Measurements from ENCODE around the gene WDR43.

Gene WDR43

GRCh38 chr2:28972778-28973335, 78.4 kb downstream of the WDR43 start:
- Histone ChIP-seq H3K79me1 (ENCODE audit: low read length) (no peaks in the 10 kb centered on the region), H2BK12ac (ENCODE audit: low read length) (no peak overlapping the region), H2AFZ (ENCODE audit: insufficient read depth, low read length, poor library complexity) (no peak overlapping the region), H3K18ac (ENCODE audit: low read length) (no peak overlapping the region), H2BK5ac (ENCODE audit: low read depth, low read length, poor library complexity) (no peak overlapping the region), H2BK120ac (ENCODE audit: insufficient read depth, low read length, poor library complexity) (no peak overlapping the region), H2AK5ac (ENCODE audit: low read length) (no peak overlapping the region), H3K9ac (ENCODE audit: low read length) (no peak overlapping the region), H4K91ac (ENCODE audit: low read depth, low read length) (no peak overlapping the region), H4K12ac (ENCODE audit: low read depth, low read length) (no peak overlapping the region), H4K8ac (ENCODE audit: low read depth, low read length) (no peak overlapping the region), H3K14ac (ENCODE audit: low read length) (no peak overlapping the region), H3K4me3 (ENCODE audit: low read depth, low read length) (no peak overlapping the region), H3K4ac (ENCODE audit: low read depth, low read length) (no peak overlapping the region), H3K23ac (ENCODE audit: low read length) (no peak overlapping the region), H3K9me3 (ENCODE audit: insufficient read depth, low read depth, low read length) (no peaks in the 10 kb centered on the region), H3K36me3 (ENCODE audit: control insufficient read depth in 1 of 2, insufficient read depth in 2 of 2, low read length in 2 of 2) (no peaks in the 10 kb centered on the region), H3K4me1 (ENCODE audit: control insufficient read depth in 1 of 2, insufficient read depth in 2 of 2, low read length in 2 of 2) (peaks cover 4 to 8% of the 10 kb centered on the region in 2 experiments), H3K27me3 (ENCODE audit: insufficient read depth, low read length) (no peaks in the 10 kb centered on the region), H3K27ac (ENCODE audit: low read depth, low read length) (no peak overlapping the region), H3K4me2 (ENCODE audit: low read length) (no peak overlapping the region), H3K79me2 (ENCODE audit: control insufficient read depth, insufficient read depth, low read length, poor library complexity) (no peaks in the 10 kb centered on the region)
- peak; percentile 50 to 72 for DNase-seq
- no CpG with 5 or more reads among the region's 6 CpGs for WGBS (ENCODE audit: extremely low coverage, insufficient coverage, insufficient read length)

- H2BK120ac ChIP-seq (ENCODE audit: insufficient read depth, low read length, poor library complexity) = no peak overlapping the region
- no peak overlapping the region for H3K4me3 ChIP-seq (ENCODE audit: low read depth, low read length)
- no peaks in the 10 kb centered on the region for H3K27me3 ChIP-seq (ENCODE audit: insufficient read depth, low read length)
- no peak overlapping the region for H3K23ac ChIP-seq (ENCODE audit: low read length)
- H2BK12ac ChIP-seq (ENCODE audit: low read length) = no peak overlapping the region
- no peak overlapping the region for H2AFZ ChIP-seq (ENCODE audit: insufficient read depth, low read length, poor library complexity)
- H3K9ac ChIP-seq (ENCODE audit: low read length) = no peak overlapping the region
- H3K4ac ChIP-seq (ENCODE audit: low read depth, low read length) = no peak overlapping the region
- no peak for DNase-seq
- H3K4me2 ChIP-seq (ENCODE audit: low read length) = no peak overlapping the region
- no peaks in the 10 kb centered on the region for H3K9me3 ChIP-seq (ENCODE audit: insufficient read depth, low read depth, low read length)
- H3K79me2 ChIP-seq (ENCODE audit: control insufficient read depth, insufficient read depth, low read length, poor library complexity) = no peaks in the 10 kb centered on the region
- H4K12ac ChIP-seq (ENCODE audit: low read depth, low read length) = no peak overlapping the region
- no peak overlapping the region for H4K91ac ChIP-seq (ENCODE audit: low read depth, low read length)
- no peak overlapping the region for H3K18ac ChIP-seq (ENCODE audit: low read length)
- H3K14ac ChIP-seq (ENCODE audit: low read length) = no peak overlapping the region
- no peak overlapping the region for H2BK5ac ChIP-seq (ENCODE audit: low read depth, low read length, poor library complexity)
- no CpG with 5 or more reads among the region's 4 CpGs for WGBS (ENCODE audit: extremely low coverage, insufficient coverage, insufficient read length)
- H2AK5ac ChIP-seq (ENCODE audit: low read length) = no peak overlapping the region
- no peak overlapping the region for H4K8ac ChIP-seq (ENCODE audit: low read depth, low read length)
- H3K79me1 ChIP-seq (ENCODE audit: low read length) = no peaks in the 10 kb centered on the region
- no peaks in the 10 kb centered on the region for H3K36me3 ChIP-seq (ENCODE audit: control insufficient read depth in 1 of 2, insufficient read depth in 2 of 2, low read length in 2 of 2)
- H3K4me1 ChIP-seq (ENCODE audit: control insufficient read depth in 1 of 2, insufficient read depth in 2 of 2, low read length in 2 of 2) = peaks cover 4 to 8% of the 10 kb centered on the region in 2 experiments
- no peak overlapping the region for H3K27ac ChIP-seq (ENCODE audit: low read depth, low read length)
Measured at GRCh38 chr2:28974252-28974651, 79.8 kb downstream of the WDR43 start.

- H3K9ac ChIP-seq (ENCODE audit: low read length) = no peak overlapping the region
- H4K8ac ChIP-seq (ENCODE audit: low read depth, low read length) = no peak overlapping the region
- H3K27ac ChIP-seq (ENCODE audit: low read depth, low read length) = no peak overlapping the region
- no peak overlapping the region for H2BK12ac ChIP-seq (ENCODE audit: low read length)
- no peak overlapping the region for H4K91ac ChIP-seq (ENCODE audit: low read depth, low read length)
- no peak overlapping the region for H2AFZ ChIP-seq (ENCODE audit: insufficient read depth, low read length, poor library complexity)
- no peak overlapping the region for H2BK5ac ChIP-seq (ENCODE audit: low read depth, low read length, poor library complexity)
- no peaks in the 10 kb centered on the region for H3K79me2 ChIP-seq (ENCODE audit: control insufficient read depth, insufficient read depth, low read length, poor library complexity)
- no peak overlapping the region for H2BK120ac ChIP-seq (ENCODE audit: insufficient read depth, low read length, poor library complexity)
- no peaks in the 10 kb centered on the region for H3K9me3 ChIP-seq (ENCODE audit: insufficient read depth, low read depth, low read length)
- H3K27me3 ChIP-seq (ENCODE audit: insufficient read depth, low read length) = no peaks in the 10 kb centered on the region
- WGBS (ENCODE audit: extremely low coverage, insufficient coverage, insufficient read length) = no CpG with 5 or more reads among the region's 1 CpG
- DNase-seq = peak; percentile 85 to 93
- no peak overlapping the region for H4K12ac ChIP-seq (ENCODE audit: low read depth, low read length)
- H3K4me1 ChIP-seq (ENCODE audit: control insufficient read depth in 1 of 2, insufficient read depth in 2 of 2, low read length in 2 of 2) = peaks cover 4 to 8% of the 10 kb centered on the region in 2 experiments
- no peak overlapping the region for H3K4me2 ChIP-seq (ENCODE audit: low read length)
- no peak overlapping the region for H3K4me3 ChIP-seq (ENCODE audit: low read depth, low read length)
- H2AK5ac ChIP-seq (ENCODE audit: low read length) = no peak overlapping the region
- no peak overlapping the region for H3K18ac ChIP-seq (ENCODE audit: low read length)
- H3K4ac ChIP-seq (ENCODE audit: low read depth, low read length) = no peak overlapping the region
- H3K36me3 ChIP-seq (ENCODE audit: control insufficient read depth in 1 of 2, insufficient read depth in 2 of 2, low read length in 2 of 2) = no peaks in the 10 kb centered on the region
- no peak overlapping the region for H3K23ac ChIP-seq (ENCODE audit: low read length)
- H3K14ac ChIP-seq (ENCODE audit: low read length) = no peak overlapping the region
- H3K79me1 ChIP-seq (ENCODE audit: low read length) = no peaks in the 10 kb centered on the region
Measured at GRCh38 chr2:28975671-28976070, 81.2 kb downstream of the WDR43 start.

GRCh38 chr2:28976584-28976983, 82.1 kb downstream of the WDR43 start:
- no peak overlapping the region for H3K4me2 ChIP-seq (ENCODE audit: low read length)
- no peaks in the 10 kb centered on the region for H3K79me2 ChIP-seq (ENCODE audit: control insufficient read depth, insufficient read depth, low read length, poor library complexity)
- H3K27ac ChIP-seq (ENCODE audit: low read depth, low read length) = no peak overlapping the region
- DNase-seq = peak; percentile 98
- H2AK5ac ChIP-seq (ENCODE audit: low read length) = no peak overlapping the region
- no peak overlapping the region for H4K12ac ChIP-seq (ENCODE audit: low read depth, low read length)
- no peak overlapping the region for H3K14ac ChIP-seq (ENCODE audit: low read length)
- H3K4me3 ChIP-seq (ENCODE audit: low read depth, low read length) = no peak overlapping the region
- no peak overlapping the region for H3K23ac ChIP-seq (ENCODE audit: low read length)
- no peaks in the 10 kb centered on the region for H3K27me3 ChIP-seq (ENCODE audit: insufficient read depth, low read length)
- H2BK12ac ChIP-seq (ENCODE audit: low read length) = no peak overlapping the region
- H2BK5ac ChIP-seq (ENCODE audit: low read depth, low read length, poor library complexity) = no peak overlapping the region
- no peak overlapping the region for H2BK120ac ChIP-seq (ENCODE audit: insufficient read depth, low read length, poor library complexity)
- no peak overlapping the region for H3K18ac ChIP-seq (ENCODE audit: low read length)
- no peaks in the 10 kb centered on the region for H3K9me3 ChIP-seq (ENCODE audit: insufficient read depth, low read depth, low read length)
- H3K9ac ChIP-seq (ENCODE audit: low read length) = no peak overlapping the region
- H2AFZ ChIP-seq (ENCODE audit: insufficient read depth, low read length, poor library complexity) = no peak overlapping the region
- H4K91ac ChIP-seq (ENCODE audit: low read depth, low read length) = no peak overlapping the region
- H3K4me1 ChIP-seq (ENCODE audit: control insufficient read depth in 1 of 2, insufficient read depth in 2 of 2, low read length in 2 of 2) = peaks cover 4 to 8% of the 10 kb centered on the region in 2 experiments
- no peak overlapping the region for H4K8ac ChIP-seq (ENCODE audit: low read depth, low read length)
- H3K4ac ChIP-seq (ENCODE audit: low read depth, low read length) = no peak overlapping the region
- H3K79me1 ChIP-seq (ENCODE audit: low read length) = no peaks in the 10 kb centered on the region
- no peaks in the 10 kb centered on the region for H3K36me3 ChIP-seq (ENCODE audit: control insufficient read depth in 1 of 2, insufficient read depth in 2 of 2, low read length in 2 of 2)
- WGBS (ENCODE audit: extremely low coverage, insufficient coverage, insufficient read length) = no CpG with 5 or more reads among the region's 3 CpGs

Data from trophoblast cell (in vitro differentiated cells and primary cell).